CD4-positive, alpha-beta T cell treated with Interleukin-15 for 4 hours (primary cell): ENCODE results near the gene CLDN3.
A peak's percentile ranks its signal among the peaks of the same experiment; 100 is the strongest.
"Not testable (repeated sequence)": the region's sequence is repeated elsewhere in the genome, so short reads cannot be mapped to it uniquely, and the experiment has no call there.

Experiments
- DNase-seq: peaks from one replicate; pipeline ENCODE4 v3.0.0-alpha.2; 2020; ENCODE audit warnings: low spot score

The CLDN3 gene

GRCh38 chr7:73770002-73770859, at the start of gene CLDN3:
Gene CLDN3 (minus strand): TSS chr7:73770270. CDS start chr7:73770049, 221 bp downstream.
- DNase-seq = no peak

- DNase-seq = no peak
Observed at GRCh38 chr7:73817121-73817520, 47.1 kb upstream of the CLDN3 start.

GRCh38 chr7:73815436-73815835, 45.4 kb upstream of the CLDN3 start:
- no peak for DNase-seq

GRCh38 chr7:73812996-73813395, 42.9 kb upstream of the CLDN3 start:
- no peak for DNase-seq

GRCh38 chr7:73811760-73812168, 41.7 kb upstream of the CLDN3 start:
- DNase-seq = peak; percentile 50

GRCh38 chr7:73810998-73811360, 40.9 kb upstream of the CLDN3 start:
- DNase-seq = no peak

- no peak for DNase-seq
Observed at GRCh38 chr7:73809467-73809951, 39.4 kb upstream of the CLDN3 start.

- no peak for DNase-seq
Observed at GRCh38 chr7:73802459-73802858, 32.4 kb upstream of the CLDN3 start.

- DNase-seq = no peak
Observed at GRCh38 chr7:73801577-73801976, 31.5 kb upstream of the CLDN3 start.

GRCh38 chr7:73799282-73800141, 29.4 kb upstream of the CLDN3 start:
- DNase-seq = no peak

- DNase-seq = not testable (repeated sequence)
Observed at GRCh38 chr7:73797176-73797575, 27.1 kb upstream of the CLDN3 start.

- not testable (repeated sequence) for DNase-seq
Observed at GRCh38 chr7:73796656-73797055, 26.6 kb upstream of the CLDN3 start.

GRCh38 chr7:73795188-73795587, 25.1 kb upstream of the CLDN3 start:
- not testable (repeated sequence) for DNase-seq

GRCh38 chr7:73791170-73791690, 21.2 kb upstream of the CLDN3 start:
- not testable (repeated sequence) for DNase-seq

- DNase-seq = no peak
Observed at GRCh38 chr7:73789051-73789450, 19.0 kb upstream of the CLDN3 start.

- not testable (repeated sequence) for DNase-seq
Observed at GRCh38 chr7:73787786-73788048, 17.6 kb upstream of the CLDN3 start.

GRCh38 chr7:73786588-73786987, 16.5 kb upstream of the CLDN3 start:
- no peak for DNase-seq

GRCh38 chr7:73779517-73779916, 9.4 kb upstream of the CLDN3 start:
- DNase-seq = no peak

- no peak for DNase-seq
Observed at GRCh38 chr7:73778801-73779389, 8.8 kb upstream of the CLDN3 start.

- DNase-seq = no peak
Observed at GRCh38 chr7:73774923-73775322, 4.9 kb upstream of the CLDN3 start.

GRCh38 chr7:73773700-73774517, 3.8 kb upstream of the CLDN3 start:
- DNase-seq = no peak
